ENCODE results near the gene CMTM4. TPM values are rescaled to one million over a fixed set of nuclear protein-coding genes. Genes with fewer than 3 reads are reported as not detected.
"Not testable (repeated sequence)": the region's sequence is repeated elsewhere in the genome, so short reads cannot be mapped to it uniquely, and the experiment has no call there.

Gene CMTM4
- total RNA-seq, 1 donor from 2014 or later: 35.1 TPM

GRCh38 chr16:66689282-66689681 lies 7.3 kb downstream of the CMTM4 start:
- TF ChIP-seq, protein P1, sequence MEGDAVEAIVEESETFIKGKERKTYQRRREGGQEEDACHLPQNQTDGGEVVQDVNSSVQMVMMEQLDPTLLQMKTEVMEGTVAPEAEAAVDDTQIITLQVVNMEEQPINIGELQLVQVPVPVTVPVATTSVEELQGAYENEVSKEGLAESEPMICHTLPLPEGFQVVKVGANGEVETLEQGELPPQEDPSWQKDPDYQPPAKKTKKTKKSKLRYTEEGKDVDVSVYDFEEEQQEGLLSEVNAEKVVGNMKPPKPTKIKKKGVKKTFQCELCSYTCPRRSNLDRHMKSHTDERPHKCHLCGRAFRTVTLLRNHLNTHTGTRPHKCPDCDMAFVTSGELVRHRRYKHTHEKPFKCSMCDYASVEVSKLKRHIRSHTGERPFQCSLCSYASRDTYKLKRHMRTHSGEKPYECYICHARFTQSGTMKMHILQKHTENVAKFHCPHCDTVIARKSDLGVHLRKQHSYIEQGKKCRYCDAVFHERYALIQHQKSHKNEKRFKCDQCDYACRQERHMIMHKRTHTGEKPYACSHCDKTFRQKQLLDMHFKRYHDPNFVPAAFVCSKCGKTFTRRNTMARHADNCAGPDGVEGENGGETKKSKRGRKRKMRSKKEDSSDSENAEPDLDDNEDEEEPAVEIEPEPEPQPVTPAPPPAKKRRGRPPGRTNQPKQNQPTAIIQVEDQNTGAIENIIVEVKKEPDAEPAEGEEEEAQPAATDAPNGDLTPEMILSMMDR (conservative IDR thresholded peaks at IDR 0.05; ENCODE audit: low read depth, low read length): no peak
- DNase-seq (ENCODE audit: low read depth): no peak
- H3K4me3 ChIP-seq (ENCODE audit: low read depth, low read length): no peak overlapping the region

- no peak for DNase-seq (ENCODE audit: low read depth)
- TF ChIP-seq, protein P1 (conservative IDR thresholded peaks at IDR 0.05; ENCODE audit: low read depth, low read length): no peak
- no peak overlapping the region for H3K4me3 ChIP-seq (ENCODE audit: low read depth, low read length)
Observed at GRCh38 chr16:66687906-66688625, 8.5 kb downstream of the CMTM4 start.

DNA sequence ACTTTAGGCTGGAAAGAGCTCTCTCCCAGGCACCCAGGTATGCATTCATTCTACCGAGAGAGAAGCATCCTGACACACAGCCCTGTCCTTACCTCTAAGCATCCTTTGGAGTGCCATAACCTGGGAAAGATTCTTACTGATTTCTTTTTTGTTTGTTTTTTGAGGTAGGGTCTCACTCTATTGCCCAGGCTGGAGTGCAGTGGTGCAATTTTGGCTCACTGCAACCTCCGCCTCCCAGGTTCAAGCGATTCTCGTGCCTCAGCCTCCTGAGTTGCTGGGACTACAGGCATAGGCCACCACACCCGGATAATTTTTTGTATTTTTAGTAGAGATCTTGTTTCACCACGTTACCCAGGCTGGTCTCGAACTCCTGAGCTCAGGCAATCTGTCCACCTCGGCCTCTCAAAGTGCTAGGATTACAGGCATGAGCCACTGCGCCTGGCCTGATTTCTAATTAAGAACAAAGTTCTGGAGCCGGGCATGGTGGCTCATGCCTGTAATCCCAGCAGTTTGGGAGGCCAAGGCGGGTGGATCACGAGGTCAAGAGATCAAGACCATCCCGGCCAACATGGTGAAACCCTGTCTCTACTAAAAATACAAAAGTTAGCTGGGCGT lies 10.9 kb downstream of the CMTM4 start:
- not testable (repeated sequence) for DNase-seq (ENCODE audit: low read depth); H3K4me3 ChIP-seq (ENCODE audit: low read depth, low read length)

- no peak for DNase-seq (ENCODE audit: low read depth)
Observed at GRCh38 chr16:66682271-66682670, 14.3 kb downstream of the CMTM4 start.

DNA sequence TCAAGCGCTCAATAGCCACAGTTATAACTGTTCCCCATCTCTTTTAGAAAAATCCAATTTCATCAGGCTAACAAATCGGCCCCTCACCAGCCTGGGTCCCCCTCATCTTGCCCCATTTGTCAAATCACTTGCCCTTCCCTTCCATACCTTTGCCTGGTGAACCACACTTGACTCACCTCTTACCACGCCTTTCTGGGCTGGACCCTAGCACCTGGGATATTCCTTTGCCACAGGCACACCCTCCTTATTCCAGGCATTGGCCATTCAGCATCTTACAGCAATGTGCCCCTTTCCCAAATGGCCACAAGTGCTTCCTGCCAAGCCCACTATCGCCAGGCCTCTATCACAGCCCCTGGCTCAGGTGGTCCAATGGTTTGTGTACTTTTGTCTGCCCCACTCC lies 14.9 kb downstream of the CMTM4 start:
- H3K4me3 ChIP-seq (ENCODE audit: low read depth, low read length): no peak overlapping the region
- TF ChIP-seq, protein P1 (conservative IDR thresholded peaks at IDR 0.05; ENCODE audit: low read depth, low read length): no peak
- DNase-seq (ENCODE audit: low read depth): no peak

More at GRCh38 chr16:66682271-66682670, 14.3 kb downstream of the CMTM4 start:
- no peak overlapping the region for H3K4me3 ChIP-seq (ENCODE audit: low read depth, low read length)
- TF ChIP-seq, protein P1 (conservative IDR thresholded peaks at IDR 0.05; ENCODE audit: low read depth, low read length): no peak

DNA sequence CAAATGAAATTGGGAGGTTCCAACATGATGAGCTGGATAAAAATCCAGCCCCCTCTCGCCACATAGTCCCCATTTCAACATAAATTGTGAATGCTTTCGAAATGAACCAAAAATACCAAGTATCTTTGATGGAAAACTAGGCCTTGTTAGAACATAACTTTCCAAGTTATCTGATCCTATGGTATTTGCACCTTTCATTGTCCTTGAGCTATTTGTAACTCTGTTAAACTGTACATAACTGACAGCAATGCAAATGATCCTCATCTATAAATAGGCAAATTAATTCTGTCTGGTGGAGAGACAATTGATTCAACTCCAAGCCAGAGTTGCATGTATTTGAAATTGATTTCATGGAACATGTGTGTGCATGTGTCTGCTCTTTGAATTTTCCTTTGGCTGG lies 18.2 kb downstream of the CMTM4 start:
- no peak for DNase-seq (ENCODE audit: low read depth)
- TF ChIP-seq, protein P1 (conservative IDR thresholded peaks at IDR 0.05; ENCODE audit: low read depth, low read length): no peak
- H3K4me3 ChIP-seq (ENCODE audit: low read depth, low read length): no peak overlapping the region

DNA sequence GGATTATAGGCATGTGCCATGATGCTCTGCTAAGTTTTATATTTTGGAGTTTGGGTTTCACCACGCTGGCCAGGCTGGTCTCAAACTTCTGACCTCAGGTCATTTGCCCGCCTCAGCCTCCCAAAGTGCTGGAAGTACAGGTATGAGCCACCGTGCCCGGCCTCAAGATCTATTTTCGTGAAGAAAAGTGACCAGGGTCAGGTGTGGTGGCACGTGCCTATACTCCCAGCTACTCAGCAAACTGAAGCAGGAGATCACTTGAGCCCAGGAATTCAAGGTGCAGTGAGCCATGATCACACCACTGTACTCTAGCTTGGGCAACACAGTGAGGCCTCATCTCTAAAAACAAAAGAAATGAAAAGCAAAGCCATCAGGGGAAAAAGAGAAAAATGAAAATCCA lies 18.7 kb downstream of the CMTM4 start:
- H3K4me3 ChIP-seq (ENCODE audit: low read depth, low read length): no peak overlapping the region
- TF ChIP-seq, protein P1 (conservative IDR thresholded peaks at IDR 0.05; ENCODE audit: low read depth, low read length): no peak
- no peak for DNase-seq (ENCODE audit: low read depth)
